ENCODE results near the gene HRH1. TPM values are rescaled to one million over a fixed set of nuclear protein-coding genes. Genes with fewer than 3 reads are reported as not detected.

The HRH1 gene
- total and polyA plus RNA-seq, 11 donors, result 0.40 to 4.3 (median 1.3) TPM

- no peaks in the 10 kb centered on the region for H3K9me3 ChIP-seq
- H3K4me1 ChIP-seq, result peaks cover 0 to 14% (median 0%) of the 10 kb centered on the region in 12 donors
- DNase-seq, result no peak
- H3K27me3 ChIP-seq, result peaks cover 0 to 5% (median 0%) of the 10 kb centered on the region in 9 donors
- TF ChIP-seq POLR2A (IDR thresholded peaks at IDR 0.05) (no peak), CTCF (IDR thresholded peaks at IDR 0.05) (no peak)
- no peaks in the 10 kb centered on the region for H3K36me3 ChIP-seq
- no peak overlapping the region for H3K4me3 ChIP-seq
- 84 to 87% (median 86%) methylated on average over 5 of the region's 5 CpGs for WGBS, 4 donors
- intact Hi-C loops (cut with DNase I), result loop anchor here in 1 of 10 donors (10.0 kb wide), 1 partner anchor 191 kb away; no protein-coding TSS in a partner anchor
- ATAC-seq, result no peak
- no peak overlapping the region for H3K27ac ChIP-seq
These were observed 10.8 kb upstream of the HRH1 start for GRCh38 chr3:11143476-11143875.

DNA sequence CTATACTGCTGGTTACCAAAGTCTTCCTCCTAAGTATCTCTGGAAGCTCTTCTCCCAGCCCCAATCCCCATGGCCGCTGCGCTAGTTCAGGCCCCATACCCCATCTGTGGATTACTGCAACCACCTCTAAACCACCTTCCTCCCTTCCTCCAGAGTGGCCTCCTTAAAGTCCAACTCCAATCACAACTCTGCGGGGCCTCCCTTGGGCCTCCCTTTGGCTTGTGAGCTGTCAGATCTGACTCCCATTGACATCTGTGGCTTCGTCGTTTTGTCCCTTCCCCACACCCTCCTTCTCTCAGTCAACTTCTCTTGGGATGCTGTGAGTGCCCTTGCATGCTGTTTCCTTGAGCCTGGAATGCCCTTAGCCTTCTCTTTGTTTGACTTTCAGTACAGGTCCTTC is 9.3 kb upstream of the HRH1 start:
- intact Hi-C loops (cut with DNase I), result loop anchor here in 1 of 10 donors (10.0 kb wide), 1 partner anchor 190 kb away; no protein-coding TSS in a partner anchor

DNA sequence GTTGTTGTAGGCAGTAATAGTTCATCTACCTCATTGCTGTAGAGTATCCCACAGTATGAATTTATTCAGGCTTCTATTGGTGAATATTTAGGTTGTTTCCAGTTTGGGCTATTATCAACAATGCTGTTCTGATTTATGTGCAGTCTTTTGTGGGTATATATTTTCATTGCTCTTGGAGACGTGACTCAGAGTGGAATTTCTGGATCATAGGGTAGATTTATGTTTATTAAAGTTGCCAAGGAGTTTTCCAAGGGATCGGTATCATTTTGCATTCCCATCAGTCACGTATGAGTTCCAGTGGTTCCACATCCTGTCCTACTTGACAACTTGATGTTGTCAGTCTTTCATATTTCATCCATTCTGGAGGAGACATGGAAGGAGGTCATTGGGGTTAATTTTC is 8.4 kb upstream of the HRH1 start:
- Histone ChIP-seq H3K27ac (no peak overlapping the region), H3K36me3 (no peaks in the 10 kb centered on the region), H3K4me1 (peaks cover 0 to 17% (median 0%) of the 10 kb centered on the region in 12 donors), H3K27me3 (peaks cover 0 to 5% (median 0%) of the 10 kb centered on the region in 9 donors), H3K9me3 (no peaks in the 10 kb centered on the region), H3K4me3 (no peak overlapping the region)
- no peak for DNase-seq
- ATAC-seq, result no peak
- 50 to 60% (median 58%) methylated on average over 3 of the region's 3 CpGs for WGBS, 4 donors
- intact Hi-C loops (cut with DNase I), result loop anchor here in 1 of 10 donors (10.0 kb wide), 1 partner anchor 189 kb away; no protein-coding TSS in a partner anchor
- TF ChIP-seq CTCF (IDR thresholded peaks at IDR 0.05) (no peak), POLR2A (IDR thresholded peaks at IDR 0.05) (no peak)

More for the DNA sequence above, 9.3 kb upstream of the HRH1 start:
- peaks cover 0 to 17% (median 0%) of the 10 kb centered on the region in 12 donors for H3K4me1 ChIP-seq
- TF ChIP-seq CTCF (IDR thresholded peaks at IDR 0.05), result no peak
- TF ChIP-seq POLR2A (IDR thresholded peaks at IDR 0.05), result no peak
- peaks cover 0 to 5% (median 0%) of the 10 kb centered on the region in 9 donors for H3K27me3 ChIP-seq
- WGBS, 4 donors, result 77 to 83% (median 81%) methylated on average over 5 of the region's 5 CpGs
- ATAC-seq, result no peak
- no peaks in the 10 kb centered on the region for H3K9me3 ChIP-seq
- H3K27ac ChIP-seq, result no peak overlapping the region
- no peak overlapping the region for H3K4me3 ChIP-seq
- H3K36me3 ChIP-seq, result no peaks in the 10 kb centered on the region
- DNase-seq, result no peak

GRCh38 chr3:11146773-11147660 is 7.3 kb upstream of the HRH1 start:
- TF ChIP-seq POLR2A (IDR thresholded peaks at IDR 0.05) (no peak), CTCF (IDR thresholded peaks at IDR 0.05) (no peak)
- Histone ChIP-seq H3K4me1 (peaks cover 0 to 23% (median 0%) of the 10 kb centered on the region in 12 donors), H3K4me3 (no peak overlapping the region), H3K36me3 (no peaks in the 10 kb centered on the region), H3K27me3 (peaks cover 0 to 5% (median 0%) of the 10 kb centered on the region in 9 donors), H3K9me3 (no peaks in the 10 kb centered on the region), H3K27ac (no peak overlapping the region)
- DNase-seq, result no peak
- ATAC-seq, result no peak
- 84 to 91% (median 88%) methylated on average over 6 of the region's 6 CpGs for WGBS, 4 donors
- intact Hi-C loops (cut with DNase I), result loop anchor here in 1 of 10 donors (10.0 kb wide), 1 partner anchor 188 kb away; no protein-coding TSS in a partner anchor

All from heart left ventricle (tissue), 16 donors.